OCI-LY3 (cell line): ENCODE measurements around the gene DNAJC5.

Source experiments
- EZH2phosphoT487 ChIP-seq: fragments of 200-600 bp; shearing (Covaris generic); IDR thresholded peaks from 2 replicates; pipeline ENCODE4 v1.6.1; 2018; ENCODE audit warnings: antibody characterized with exemption, mixed run types, low read depth
- TF ChIP-seq, protein P1 (sequence below): fragments of 200-600, 300-600 bp; sonication (generic); IDR thresholded peaks from 2 replicates; pipeline ENCODE4 v1.5.1; 2014; ENCODE audit warnings: antibody characterized with exemption, low read length, low read depth

DNA sequence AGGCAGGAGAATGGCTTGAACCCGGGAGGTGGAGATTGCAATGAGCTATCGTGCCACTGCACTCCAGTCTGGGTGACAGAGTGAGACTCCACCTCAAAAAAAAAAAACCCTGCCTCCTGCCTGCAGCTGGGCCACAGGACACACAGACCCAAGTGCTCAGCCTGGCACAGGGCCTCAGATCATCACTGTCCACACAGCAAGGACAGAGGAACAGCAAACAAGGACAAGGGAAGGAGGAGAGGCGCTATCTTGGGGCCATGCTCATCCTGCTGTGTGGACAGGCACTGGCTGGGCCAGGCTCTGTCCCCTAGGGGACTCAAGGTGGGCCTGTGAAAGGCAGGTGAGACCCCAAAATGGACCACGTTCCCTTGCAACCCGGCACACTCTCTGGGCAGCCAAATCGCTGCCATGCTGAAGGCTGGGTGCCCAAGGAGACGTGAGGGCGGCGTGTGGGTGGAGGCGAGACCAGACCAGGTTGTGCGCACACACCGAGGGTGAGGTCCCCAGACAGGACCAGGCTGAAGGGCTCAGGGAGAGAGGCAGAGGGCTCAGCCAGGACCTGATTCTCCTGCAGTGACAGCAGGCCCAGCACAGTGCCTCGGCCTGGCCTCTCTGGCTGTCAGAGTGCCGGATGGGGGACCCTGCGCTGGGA lies 52.2 kb downstream of the DNAJC5 start:
- TF ChIP-seq, protein P1, sequence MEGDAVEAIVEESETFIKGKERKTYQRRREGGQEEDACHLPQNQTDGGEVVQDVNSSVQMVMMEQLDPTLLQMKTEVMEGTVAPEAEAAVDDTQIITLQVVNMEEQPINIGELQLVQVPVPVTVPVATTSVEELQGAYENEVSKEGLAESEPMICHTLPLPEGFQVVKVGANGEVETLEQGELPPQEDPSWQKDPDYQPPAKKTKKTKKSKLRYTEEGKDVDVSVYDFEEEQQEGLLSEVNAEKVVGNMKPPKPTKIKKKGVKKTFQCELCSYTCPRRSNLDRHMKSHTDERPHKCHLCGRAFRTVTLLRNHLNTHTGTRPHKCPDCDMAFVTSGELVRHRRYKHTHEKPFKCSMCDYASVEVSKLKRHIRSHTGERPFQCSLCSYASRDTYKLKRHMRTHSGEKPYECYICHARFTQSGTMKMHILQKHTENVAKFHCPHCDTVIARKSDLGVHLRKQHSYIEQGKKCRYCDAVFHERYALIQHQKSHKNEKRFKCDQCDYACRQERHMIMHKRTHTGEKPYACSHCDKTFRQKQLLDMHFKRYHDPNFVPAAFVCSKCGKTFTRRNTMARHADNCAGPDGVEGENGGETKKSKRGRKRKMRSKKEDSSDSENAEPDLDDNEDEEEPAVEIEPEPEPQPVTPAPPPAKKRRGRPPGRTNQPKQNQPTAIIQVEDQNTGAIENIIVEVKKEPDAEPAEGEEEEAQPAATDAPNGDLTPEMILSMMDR = no peak
- no peak for TF ChIP-seq EZH2phosphoT487
